Measurements from ENCODE around the gene MYO18A. TPM values are rescaled to one million over a fixed set of nuclear protein-coding genes. Genes with fewer than 3 reads are reported as not detected.
A peak's percentile ranks its signal among the peaks of the same experiment; 100 is the strongest.
"Not testable (repeated sequence)": the region's sequence is repeated elsewhere in the genome, so short reads cannot be mapped to it uniquely, and the experiment has no call there.

MYO18A gene
- total RNA-seq, 1 donor from 2014 or later: 465 TPM

GRCh38 chr17:29148790-29149430 is 31.3 kb downstream of the MYO18A start:
- H3K9me3 Mint-ChIP-seq (ENCODE audit: unreplicated experiment): peaks cover 15% of the 10 kb centered on the region
- DNase-seq: peak; percentile 96
- H3K4me3 Mint-ChIP-seq (ENCODE audit: unreplicated experiment): peak overlapping the region; percentile 75
- peak overlapping the region; percentile 93 for H3K27ac Mint-ChIP-seq (ENCODE audit: unreplicated experiment)
- TF ChIP-seq, protein P1, sequence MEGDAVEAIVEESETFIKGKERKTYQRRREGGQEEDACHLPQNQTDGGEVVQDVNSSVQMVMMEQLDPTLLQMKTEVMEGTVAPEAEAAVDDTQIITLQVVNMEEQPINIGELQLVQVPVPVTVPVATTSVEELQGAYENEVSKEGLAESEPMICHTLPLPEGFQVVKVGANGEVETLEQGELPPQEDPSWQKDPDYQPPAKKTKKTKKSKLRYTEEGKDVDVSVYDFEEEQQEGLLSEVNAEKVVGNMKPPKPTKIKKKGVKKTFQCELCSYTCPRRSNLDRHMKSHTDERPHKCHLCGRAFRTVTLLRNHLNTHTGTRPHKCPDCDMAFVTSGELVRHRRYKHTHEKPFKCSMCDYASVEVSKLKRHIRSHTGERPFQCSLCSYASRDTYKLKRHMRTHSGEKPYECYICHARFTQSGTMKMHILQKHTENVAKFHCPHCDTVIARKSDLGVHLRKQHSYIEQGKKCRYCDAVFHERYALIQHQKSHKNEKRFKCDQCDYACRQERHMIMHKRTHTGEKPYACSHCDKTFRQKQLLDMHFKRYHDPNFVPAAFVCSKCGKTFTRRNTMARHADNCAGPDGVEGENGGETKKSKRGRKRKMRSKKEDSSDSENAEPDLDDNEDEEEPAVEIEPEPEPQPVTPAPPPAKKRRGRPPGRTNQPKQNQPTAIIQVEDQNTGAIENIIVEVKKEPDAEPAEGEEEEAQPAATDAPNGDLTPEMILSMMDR (IDR thresholded peaks at IDR 0.05; ENCODE audit: partially characterized antibody, unreplicated experiment): peak; percentile 84
- peaks cover 10% of the 10 kb centered on the region for H3K36me3 Mint-ChIP-seq (ENCODE audit: unreplicated experiment)
- H3K27me3 Mint-ChIP-seq (ENCODE audit: unreplicated experiment): peaks cover 21% of the 10 kb centered on the region
- peaks cover 51% of the 10 kb centered on the region for H3K4me1 Mint-ChIP-seq (ENCODE audit: low read depth, unreplicated experiment)

DNA sequence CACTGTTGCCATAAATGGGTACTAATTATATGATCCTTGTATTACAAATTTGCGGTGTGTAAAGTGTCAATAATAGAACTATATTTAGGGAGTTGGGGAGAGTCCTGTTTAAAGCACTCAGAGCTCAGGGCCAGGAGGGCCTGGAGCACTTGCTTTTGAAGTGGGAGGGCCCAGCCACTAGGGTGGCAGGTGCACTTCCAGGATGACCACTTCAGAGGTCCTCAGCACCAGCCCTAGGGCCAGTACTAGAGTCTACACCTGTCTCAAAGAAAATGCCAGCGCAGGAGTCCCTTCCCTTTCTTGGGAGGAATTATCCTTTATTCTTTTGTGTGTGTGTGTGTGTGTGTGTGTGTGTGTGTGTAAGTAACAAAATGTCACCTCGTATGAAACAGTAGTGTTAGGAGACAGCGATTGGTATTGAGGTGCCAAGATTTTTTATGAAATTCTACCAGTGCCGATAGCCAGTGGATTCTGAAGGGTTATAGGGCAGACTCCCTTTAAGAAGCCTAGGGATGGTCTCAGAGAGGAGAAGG is 31.9 kb downstream of the MYO18A start:
- TF ChIP-seq, protein P1 (IDR thresholded peaks at IDR 0.05; ENCODE audit: partially characterized antibody, unreplicated experiment): no peak
- Mint-ChIP-seq H3K36me3 (ENCODE audit: unreplicated experiment) (peaks cover 6% of the 10 kb centered on the region), H3K4me3 (ENCODE audit: unreplicated experiment) (peak overlapping the region; percentile 50), H3K4me1 (ENCODE audit: low read depth, unreplicated experiment) (peaks cover 54% of the 10 kb centered on the region), H3K27ac (ENCODE audit: unreplicated experiment) (peak overlapping the region; percentile 93), H3K27me3 (ENCODE audit: unreplicated experiment) (peaks cover 22% of the 10 kb centered on the region), H3K9me3 (ENCODE audit: unreplicated experiment) (peaks cover 19% of the 10 kb centered on the region)
- DNase-seq: no peak

GRCh38 chr17:29147682-29148081 is 32.5 kb downstream of the MYO18A start:
- Mint-ChIP-seq H3K27ac (ENCODE audit: unreplicated experiment) (peak overlapping the region; percentile 53), H3K36me3 (ENCODE audit: unreplicated experiment) (peaks cover 5% of the 10 kb centered on the region), H3K27me3 (ENCODE audit: unreplicated experiment) (peaks cover 21% of the 10 kb centered on the region), H3K4me3 (ENCODE audit: unreplicated experiment) (no peak overlapping the region), H3K4me1 (ENCODE audit: low read depth, unreplicated experiment) (peaks cover 60% of the 10 kb centered on the region), H3K9me3 (ENCODE audit: unreplicated experiment) (peaks cover 20% of the 10 kb centered on the region)
- no peak for DNase-seq
- TF ChIP-seq, protein P1 (IDR thresholded peaks at IDR 0.05; ENCODE audit: partially characterized antibody, unreplicated experiment): no peak

DNA sequence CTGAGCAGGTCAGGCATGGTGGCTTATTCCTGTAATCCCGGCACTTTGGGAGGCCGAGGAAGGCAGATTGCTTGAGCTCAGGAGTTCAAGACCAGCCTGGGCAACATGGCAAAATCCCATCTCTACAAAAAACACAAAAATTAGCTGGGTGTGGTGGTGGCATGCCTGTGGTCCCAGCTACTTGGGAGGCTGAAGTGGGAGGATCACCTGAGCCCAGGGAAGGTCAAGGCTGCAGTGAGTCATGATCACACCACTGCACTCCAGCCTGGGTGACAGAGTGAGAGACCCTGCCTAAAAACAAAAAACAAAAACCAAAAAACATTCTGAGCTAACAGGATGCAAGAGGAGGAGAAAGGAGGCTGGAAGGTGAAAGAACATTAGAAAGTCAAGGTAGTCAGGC is 33.0 kb downstream of the MYO18A start:
- Mint-ChIP-seq H3K27me3 (ENCODE audit: unreplicated experiment) (peaks cover 21% of the 10 kb centered on the region), H3K27ac (ENCODE audit: unreplicated experiment) (peak overlapping the region; percentile 5), H3K4me1 (ENCODE audit: low read depth, unreplicated experiment) (peaks cover 63% of the 10 kb centered on the region), H3K9me3 (ENCODE audit: unreplicated experiment) (peaks cover 20% of the 10 kb centered on the region)
- not testable (repeated sequence) for DNase-seq; H3K36me3 Mint-ChIP-seq (ENCODE audit: unreplicated experiment); H3K4me3 Mint-ChIP-seq (ENCODE audit: unreplicated experiment)

- Mint-ChIP-seq H3K36me3 (ENCODE audit: unreplicated experiment) (peaks cover 5% of the 10 kb centered on the region), H3K4me1 (ENCODE audit: low read depth, unreplicated experiment) (peaks cover 61% of the 10 kb centered on the region), H3K27ac (ENCODE audit: unreplicated experiment) (peak overlapping the region; percentile 63), H3K9me3 (ENCODE audit: unreplicated experiment) (peaks cover 15% of the 10 kb centered on the region), H3K4me3 (ENCODE audit: unreplicated experiment) (no peak overlapping the region), H3K27me3 (ENCODE audit: unreplicated experiment) (peaks cover 18% of the 10 kb centered on the region)
- DNase-seq: no peak
- TF ChIP-seq, protein P1 (IDR thresholded peaks at IDR 0.05; ENCODE audit: partially characterized antibody, unreplicated experiment): no peak
Measured at GRCh38 chr17:29146369-29146972, 33.7 kb downstream of the MYO18A start.

Data from glutamatergic neuron (in vitro differentiated cells).